NCI-H226 (cell line): ENCODE results near the gene HEATR1.
"Not testable (repeated sequence)": the region's sequence is repeated elsewhere in the genome, so short reads cannot be mapped to it uniquely, and the experiment has no call there.

ENCODE experiments used
- DNase-seq: peaks from one replicate; pipeline ENCODE4 v3.0.0-alpha.2; 2015

The HEATR1 gene, protein sequence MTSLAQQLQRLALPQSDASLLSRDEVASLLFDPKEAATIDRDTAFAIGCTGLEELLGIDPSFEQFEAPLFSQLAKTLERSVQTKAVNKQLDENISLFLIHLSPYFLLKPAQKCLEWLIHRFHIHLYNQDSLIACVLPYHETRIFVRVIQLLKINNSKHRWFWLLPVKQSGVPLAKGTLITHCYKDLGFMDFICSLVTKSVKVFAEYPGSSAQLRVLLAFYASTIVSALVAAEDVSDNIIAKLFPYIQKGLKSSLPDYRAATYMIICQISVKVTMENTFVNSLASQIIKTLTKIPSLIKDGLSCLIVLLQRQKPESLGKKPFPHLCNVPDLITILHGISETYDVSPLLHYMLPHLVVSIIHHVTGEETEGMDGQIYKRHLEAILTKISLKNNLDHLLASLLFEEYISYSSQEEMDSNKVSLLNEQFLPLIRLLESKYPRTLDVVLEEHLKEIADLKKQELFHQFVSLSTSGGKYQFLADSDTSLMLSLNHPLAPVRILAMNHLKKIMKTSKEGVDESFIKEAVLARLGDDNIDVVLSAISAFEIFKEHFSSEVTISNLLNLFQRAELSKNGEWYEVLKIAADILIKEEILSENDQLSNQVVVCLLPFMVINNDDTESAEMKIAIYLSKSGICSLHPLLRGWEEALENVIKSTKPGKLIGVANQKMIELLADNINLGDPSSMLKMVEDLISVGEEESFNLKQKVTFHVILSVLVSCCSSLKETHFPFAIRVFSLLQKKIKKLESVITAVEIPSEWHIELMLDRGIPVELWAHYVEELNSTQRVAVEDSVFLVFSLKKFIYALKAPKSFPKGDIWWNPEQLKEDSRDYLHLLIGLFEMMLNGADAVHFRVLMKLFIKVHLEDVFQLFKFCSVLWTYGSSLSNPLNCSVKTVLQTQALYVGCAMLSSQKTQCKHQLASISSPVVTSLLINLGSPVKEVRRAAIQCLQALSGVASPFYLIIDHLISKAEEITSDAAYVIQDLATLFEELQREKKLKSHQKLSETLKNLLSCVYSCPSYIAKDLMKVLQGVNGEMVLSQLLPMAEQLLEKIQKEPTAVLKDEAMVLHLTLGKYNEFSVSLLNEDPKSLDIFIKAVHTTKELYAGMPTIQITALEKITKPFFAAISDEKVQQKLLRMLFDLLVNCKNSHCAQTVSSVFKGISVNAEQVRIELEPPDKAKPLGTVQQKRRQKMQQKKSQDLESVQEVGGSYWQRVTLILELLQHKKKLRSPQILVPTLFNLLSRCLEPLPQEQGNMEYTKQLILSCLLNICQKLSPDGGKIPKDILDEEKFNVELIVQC (N-terminal part only)

DNA sequence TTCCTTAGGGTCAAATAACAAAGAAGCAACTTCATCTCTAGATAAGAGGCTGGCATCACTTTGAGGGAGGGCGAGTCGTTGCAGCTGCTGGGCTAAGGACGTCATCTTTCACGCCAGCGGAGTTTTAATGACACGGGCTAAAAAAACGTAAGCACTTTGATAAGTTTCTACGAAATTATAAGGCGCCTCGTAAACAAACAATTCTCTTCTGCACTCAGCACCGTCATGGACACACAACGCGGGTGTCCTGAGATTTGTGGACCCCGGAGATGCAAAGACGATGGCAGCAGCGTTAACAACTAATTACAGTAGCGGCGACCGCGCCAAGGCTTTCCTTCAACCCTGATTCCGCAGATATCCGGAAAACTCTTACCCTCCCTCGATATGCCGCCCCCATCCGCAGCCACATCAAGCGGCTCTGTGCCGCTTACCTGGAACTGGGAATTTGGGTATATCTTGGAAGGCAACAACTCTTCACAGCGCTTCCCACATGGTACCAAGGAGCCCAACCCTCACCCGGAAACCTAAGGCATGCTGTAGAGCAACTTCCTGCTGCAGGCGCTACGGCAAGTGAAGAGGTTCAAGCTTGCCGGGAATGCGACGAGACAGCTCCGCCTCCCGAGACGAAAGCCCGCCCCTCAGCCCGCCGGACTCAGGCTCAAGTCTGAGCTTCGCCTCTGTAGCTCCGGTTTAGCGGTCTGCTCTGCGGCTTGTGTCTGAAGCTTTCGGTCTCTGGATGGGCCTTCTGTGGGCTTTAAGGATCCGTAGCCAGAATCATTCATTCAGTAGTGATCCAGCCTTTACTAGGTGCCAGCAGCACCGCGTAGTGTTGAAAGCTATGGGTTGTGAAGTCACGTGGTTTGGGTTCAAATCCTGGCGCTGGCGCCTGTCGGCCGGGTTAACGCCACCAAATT, at the start of gene HEATR1:
TSS of gene HEATR1 (minus strand) at position 526 of the 914 bp plus-strand sequence. CDS start at position 105, 421 bp downstream.
- DNase-seq: peak; percentile 83

- DNase-seq: no peak
Measured at GRCh38 chr1:236645016-236645680, 40.8 kb upstream of the HEATR1 start.

- no peak for DNase-seq
Measured at GRCh38 chr1:236642763-236643162, 38.4 kb upstream of the HEATR1 start.

- DNase-seq: no peak
Measured at GRCh38 chr1:236639686-236640085, 35.4 kb upstream of the HEATR1 start.

DNA sequence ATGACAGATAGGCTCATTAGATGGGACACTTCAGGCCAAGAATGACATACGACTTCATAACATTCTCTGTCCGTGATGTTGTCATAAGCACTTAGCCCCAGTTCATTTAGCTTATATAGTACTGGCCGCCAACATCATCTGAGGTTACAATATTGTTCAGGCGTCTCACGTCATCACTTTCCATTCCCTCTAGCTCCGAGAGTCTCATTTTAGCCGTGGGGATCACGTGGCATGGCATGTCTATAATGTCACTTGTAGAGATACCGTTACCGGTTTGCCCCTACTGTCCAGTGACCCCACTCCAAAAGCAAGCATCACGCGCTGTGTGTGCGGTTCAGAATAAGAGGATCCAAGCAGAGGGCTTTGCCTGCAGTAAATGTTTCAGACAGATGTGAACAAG, 34.6 kb upstream of the HEATR1 start:
- DNase-seq: no peak

- no peak for DNase-seq
Measured at GRCh38 chr1:236636017-236636416, 31.7 kb upstream of the HEATR1 start.

DNA sequence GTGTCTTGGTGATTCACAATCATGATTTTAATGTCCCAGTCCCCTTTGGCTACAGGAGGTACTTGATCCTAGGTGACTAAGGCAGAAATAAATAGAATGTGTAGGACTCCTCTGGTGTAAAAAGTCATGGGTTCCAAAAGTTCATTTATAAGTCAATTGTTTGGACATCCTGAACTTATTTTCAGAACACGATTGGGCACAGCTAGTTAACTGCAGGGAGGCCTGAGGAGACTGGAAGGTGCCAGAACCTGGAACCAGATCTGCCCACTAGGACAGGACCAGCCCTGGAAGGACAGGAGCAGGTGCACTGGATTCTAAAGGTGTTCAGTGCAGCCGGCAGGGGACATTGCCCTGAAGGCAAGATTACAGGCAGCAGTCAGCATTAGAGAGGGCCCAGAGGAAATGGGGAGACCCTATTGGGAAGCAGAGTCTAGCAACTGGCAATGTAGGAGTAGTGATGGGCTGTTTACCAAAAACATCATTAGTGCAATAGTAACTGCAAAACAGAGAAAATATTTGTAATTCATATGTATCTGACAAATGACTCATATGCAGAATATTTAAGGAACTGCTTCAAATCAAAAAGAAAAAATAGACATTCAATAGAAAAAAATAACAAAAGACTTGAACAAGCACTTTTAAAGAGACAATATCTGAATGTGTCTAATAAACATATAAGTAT, 23.6 kb upstream of the HEATR1 start:
- DNase-seq: no peak

DNA sequence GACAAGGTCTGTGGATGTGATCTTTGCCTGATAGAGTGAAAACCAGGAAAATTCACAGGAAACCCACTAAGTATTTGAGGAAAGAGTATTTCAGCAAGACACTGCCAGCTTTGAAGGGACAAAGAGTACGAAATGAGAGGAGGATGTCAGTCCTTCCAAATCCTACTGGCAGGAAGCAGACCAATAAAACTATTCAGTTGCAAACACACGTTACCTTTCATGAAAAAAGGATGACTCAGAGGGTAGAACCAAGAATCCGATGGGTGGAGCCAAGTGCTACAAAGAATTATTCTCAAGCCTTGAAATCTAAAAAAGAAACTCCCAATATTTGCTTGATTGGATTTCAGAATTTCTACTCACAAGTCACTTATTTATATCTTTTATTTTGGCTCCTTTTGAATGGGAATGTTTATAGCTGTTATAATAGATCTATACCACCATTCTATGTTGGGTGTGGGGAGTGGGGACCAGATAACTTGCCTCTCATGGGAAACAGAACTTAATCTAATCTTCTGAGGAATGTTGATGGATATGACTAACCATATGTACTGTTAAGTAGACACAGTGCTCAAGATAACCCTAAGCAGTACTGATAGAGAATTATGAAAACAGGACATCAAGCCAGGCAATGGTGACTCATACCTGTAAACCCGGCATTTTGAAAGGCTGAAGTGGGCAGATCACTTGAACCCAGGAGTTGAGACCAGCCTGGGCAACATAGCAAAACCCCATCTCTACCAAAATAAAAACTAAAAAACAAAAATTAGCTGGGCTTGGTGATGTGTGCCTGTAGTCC, 19.3 kb upstream of the HEATR1 start:
- peak; percentile 80 for DNase-seq

DNA sequence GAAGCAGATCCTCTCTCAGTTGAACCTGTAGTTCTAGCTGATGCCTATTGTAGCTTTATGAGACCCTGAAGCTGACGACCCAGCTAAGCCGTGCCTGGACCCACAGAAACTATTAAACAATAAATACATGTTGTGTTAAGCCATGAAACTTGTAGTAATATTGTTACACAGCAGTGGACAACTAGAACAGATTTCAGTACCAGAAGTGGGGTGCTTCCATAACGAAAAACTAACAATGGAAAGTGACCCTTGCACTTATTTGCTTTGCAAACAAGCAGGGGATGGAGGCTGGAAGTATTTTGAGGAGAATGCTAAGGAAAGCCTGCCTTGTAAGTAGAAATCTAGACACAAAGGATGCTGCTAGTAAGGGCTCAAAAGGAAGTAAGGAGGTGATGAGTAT, 18.1 kb upstream of the HEATR1 start:
- no peak for DNase-seq

- DNase-seq: no peak
Measured at GRCh38 chr1:236619398-236619797, 15.1 kb upstream of the HEATR1 start.

DNA sequence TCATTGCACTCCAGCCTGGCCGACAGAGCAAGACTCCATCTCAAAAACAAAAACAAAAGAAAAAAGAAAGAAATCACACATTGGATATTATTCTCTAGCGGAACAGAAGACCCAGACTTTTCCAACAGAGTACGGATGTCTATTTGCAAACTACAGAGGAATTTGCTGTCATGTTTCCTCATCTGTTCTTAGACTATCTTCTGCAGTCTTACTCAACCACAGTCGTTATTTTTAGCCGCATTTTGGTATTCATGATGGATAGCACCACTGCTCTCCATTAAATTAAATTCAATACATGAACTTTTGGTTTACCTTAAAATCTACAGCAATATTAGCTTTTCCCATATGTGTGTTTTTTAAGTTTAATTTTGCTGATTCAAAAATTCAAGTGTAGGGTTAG, 14.2 kb upstream of the HEATR1 start:
- no peak for DNase-seq

GRCh38 chr1:236615399-236616148, 11.3 kb upstream of the HEATR1 start:
- DNase-seq: no peak

DNA sequence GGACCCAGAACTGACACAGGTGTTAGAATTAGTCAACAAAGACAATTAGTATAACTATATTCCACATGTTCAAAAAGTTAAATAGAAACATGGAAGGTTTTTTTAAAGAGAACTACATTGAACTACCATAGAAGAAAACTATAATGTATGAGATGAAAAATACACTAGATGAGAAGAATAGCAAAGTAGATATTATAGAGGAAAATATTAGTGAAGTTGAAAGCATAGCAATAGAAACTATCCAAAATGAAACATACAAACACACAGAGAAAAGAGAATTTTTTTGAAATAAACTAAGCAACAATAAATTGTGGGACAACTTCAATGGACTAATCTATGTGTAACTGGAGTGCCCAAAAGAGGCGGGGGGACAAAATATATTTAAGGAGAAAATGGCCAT, 8.0 kb upstream of the HEATR1 start:
- no peak for DNase-seq

DNA sequence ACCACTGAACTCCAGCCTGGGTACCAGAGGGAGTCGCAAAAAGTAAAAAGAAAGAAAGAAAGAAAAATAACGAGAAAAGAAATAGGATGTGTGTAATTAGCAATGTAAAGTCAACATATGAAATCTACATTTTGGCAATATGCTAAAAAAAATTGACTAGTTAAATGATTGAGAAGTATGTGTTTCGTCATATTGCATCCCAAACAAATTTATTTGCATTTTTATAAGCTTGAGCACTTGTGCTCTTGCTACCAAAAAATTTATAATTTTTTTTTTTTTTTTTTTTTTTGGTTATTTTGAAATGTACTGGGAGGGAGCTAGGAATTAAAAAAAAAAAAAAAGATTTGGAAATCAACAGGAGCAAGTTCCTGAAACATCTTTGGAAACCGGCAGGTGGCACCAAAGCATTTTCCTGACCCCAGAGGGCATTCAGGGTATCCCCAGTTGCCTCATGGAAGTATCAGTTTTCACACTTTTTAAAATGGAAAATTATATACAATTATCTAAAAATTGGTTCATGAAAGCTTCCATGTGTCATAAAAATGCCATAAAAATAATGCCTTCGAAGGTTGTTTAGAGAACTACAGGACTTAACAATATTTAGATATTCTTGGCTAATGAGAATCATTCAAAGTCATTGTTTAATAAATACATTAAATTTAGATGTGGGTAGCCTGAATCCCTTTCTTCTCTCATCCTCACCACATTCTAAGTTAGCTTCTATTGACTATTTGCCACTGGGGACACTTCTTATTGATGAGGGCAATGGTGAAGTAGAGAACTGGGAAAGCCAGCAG, 4.8 kb upstream of the HEATR1 start:
- DNase-seq: no peak

DNA sequence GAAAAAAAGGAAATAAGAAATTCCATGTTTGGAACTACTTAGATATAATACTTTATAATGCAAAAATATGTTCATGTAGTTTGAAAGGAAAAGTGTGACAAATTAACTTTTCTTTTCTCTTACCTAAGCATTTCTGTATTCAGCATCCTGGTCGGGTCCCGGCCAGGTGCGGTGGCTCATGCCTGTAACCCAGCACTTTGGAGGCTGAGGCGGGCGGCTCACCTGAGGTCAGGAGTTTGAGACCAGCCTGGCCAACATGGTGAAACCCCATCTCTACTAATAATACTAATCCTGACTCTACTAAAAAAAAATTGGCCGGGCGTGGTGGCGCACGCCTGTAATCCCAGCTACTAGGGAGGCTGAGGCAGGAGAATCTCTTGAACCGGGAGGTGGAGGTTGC, 3.3 kb upstream of the HEATR1 start:
- DNase-seq: not testable (repeated sequence)

GRCh38 chr1:236604905-236605806, 840 bp upstream of the HEATR1 start:
- no peak for DNase-seq

GRCh38 chr1:236602171-236602570, 2.1 kb downstream of the HEATR1 start:
- DNase-seq: no peak
